HG03354 (cell line): ENCODE results near the gene SLC8A1.

Experiments
- ATAC-seq: cut with Tn5 transposase; IDR thresholded peaks from one replicate; pipeline ENCODE4 v1.9.1; 2021; ENCODE audit warnings: mild to moderate bottlenecking; ENCODE audit not compliant: unreplicated experiment, poor library complexity, severe bottlenecking

SLC8A1 gene

DNA sequence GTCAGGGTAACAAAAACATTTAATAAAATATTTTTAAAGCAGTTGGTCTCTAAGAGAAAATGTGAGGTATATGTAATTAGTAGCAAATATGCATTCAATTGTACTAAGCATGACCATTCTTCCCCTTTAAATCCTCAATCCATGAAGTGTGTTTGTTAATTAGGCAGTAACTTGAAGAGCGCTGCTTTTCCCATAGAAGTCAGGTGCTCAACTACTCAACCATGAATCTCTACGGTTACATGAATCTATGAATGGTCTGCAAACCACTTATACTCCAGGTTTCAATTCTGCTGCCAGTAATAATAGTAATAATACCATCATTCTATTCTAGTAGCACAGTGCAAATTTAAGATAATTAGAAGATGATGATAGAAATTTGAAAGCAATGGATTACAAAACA is 55.8 kb downstream of the SLC8A1 start:
- no peak for ATAC-seq

DNA sequence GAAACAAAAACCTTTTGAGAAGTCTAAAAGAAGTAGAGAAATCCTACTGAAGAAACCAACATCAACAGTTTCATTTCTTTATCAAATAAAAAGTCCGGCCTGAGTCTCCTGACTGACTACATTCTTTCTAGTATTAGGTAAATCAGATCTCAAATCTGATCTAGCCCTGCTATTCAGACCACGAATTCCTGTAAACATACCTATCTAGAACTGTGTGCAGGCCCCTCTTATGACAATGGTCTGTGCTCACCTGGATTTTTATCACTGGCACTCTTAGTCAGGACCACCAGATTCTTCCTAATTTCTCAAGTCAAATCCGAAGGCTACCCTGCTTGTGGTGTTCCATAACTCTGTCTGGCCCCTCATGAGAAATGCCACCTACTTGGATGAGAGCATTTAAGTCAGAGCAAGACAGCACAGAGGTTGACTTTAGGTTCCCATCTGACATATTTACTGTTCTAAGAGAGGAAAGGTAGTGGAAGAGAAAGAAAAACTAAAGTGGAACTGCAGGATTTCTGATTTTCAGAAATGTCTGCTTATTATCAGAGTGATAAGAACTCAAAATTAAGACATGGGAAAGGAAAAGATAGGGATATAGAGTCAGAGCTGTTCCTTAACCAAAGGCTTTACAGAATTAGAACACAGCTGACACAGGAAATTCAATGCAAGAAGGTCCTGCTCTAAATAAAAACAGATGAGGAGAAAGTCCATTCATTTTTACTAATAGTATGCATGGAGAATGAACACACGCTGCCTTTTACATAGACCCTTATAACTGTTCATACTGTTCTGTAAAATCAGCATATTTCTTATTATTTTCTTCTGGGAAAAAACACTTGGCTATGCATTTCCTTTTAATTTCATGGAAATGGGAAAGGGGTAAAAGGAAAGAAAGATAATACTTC is 56.5 kb downstream of the SLC8A1 start:
- ATAC-seq, result no peak

DNA sequence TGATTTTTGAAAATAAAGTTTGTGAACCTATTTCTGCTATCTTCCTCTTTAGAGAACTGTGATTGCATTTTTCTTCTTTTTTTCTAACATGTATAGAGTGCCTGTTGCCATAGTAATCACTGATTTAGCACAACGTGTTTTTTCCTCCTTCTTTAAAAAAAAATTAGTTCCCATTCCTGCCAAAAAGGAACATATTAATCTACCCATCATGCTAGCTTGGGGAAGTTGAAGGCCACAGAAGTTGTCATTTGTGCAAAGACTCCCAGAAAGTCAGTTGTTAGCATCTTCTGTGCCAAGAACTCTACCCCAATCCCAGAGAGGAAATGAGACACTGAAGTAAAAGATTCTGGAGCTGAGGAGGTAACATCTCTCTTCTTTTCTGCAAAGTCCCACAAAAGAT is 57.3 kb downstream of the SLC8A1 start:
- ATAC-seq, result no peak

DNA sequence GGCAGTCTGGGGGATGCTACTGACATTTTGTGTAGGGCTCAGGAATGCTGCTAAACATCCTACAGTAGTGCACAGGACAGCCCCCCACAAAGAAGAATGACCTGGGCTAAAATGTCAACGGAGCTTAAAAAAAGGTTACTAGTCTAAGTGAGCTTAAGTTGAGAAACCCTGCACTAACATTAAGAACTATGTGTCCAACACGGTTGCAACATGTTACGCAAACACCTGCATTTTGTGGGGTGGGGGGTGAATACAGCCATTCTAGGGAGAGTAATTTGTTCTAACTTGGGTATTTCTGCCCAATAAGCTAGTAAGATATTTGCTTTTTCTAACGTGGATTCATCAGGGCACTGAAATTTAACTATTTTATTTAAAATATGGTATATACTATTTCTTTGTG is 57.9 kb downstream of the SLC8A1 start:
- no peak for ATAC-seq

DNA sequence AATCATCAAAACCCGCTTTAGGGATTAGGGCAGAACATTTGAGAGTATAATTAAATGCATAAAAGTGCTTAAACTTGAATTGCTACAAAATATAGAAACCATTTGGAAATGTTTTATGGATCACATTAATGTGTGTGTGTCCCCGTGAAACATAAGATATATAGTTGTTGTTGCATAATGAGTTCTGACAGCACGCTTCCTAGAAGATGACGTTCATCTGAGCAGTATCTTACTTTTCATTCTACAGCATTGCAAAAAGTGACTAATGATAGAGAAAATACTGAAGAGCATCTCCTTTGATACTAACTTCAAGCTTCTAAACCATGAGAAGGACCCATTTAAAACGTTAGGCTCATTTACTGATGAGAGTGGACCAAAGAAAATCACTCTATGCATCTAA is 63.7 kb downstream of the SLC8A1 start:
- ATAC-seq, result no peak

DNA sequence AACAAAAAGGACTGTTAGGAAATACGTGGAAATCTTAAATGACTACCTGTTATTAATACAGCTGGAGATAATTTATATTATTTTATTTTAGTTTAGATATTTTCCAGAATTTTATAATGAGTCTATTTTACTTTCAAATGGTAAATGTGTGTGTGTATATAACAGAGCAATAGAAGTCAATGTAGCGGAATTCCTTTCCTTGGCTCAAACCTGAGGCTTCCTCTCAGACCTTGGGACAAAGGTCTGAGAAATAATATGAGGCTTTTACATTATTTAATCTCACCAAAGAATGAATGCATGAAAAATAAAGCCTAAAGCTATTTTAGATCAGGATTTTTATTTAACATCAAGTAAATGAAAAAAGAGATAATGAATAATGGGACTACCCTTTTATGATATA is 65.7 kb downstream of the SLC8A1 start:
- no peak for ATAC-seq

DNA sequence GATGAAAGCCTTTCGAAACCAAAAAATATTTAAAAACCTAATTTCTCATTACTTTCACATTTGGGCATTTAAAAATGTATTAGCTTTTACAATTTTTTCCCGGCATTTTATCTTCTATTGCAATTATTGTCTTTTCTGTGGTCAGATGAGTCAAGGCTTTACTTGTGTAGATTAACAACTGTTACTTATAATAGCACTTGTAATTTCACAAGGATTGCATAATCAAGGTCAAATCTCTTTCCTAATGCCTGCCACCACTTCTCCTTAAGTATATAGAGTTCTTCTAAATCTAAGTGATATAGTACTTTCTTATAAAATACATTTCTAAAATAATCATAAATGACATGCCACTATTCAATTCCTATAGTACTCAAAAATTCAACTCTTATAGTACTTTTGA is 67.2 kb downstream of the SLC8A1 start:
- ATAC-seq, result no peak

DNA sequence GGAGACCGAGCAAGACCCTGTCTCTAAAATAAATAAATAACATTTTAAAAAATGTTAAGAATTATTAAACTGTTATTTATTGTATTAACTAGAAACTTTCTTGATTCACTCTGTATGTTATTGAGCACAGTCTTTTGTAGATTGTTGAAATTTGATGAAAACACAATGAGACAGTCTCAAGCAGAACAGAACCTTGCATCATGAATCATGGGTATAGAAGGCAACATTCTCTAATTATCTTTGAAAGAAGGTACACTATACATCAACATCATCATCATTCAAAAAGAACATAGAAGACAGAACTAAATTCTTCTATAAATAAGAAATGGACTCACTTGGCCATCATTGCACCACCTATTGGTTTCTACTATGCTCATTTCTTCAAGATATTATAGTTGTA is 67.7 kb downstream of the SLC8A1 start:
- ATAC-seq, result no peak

DNA sequence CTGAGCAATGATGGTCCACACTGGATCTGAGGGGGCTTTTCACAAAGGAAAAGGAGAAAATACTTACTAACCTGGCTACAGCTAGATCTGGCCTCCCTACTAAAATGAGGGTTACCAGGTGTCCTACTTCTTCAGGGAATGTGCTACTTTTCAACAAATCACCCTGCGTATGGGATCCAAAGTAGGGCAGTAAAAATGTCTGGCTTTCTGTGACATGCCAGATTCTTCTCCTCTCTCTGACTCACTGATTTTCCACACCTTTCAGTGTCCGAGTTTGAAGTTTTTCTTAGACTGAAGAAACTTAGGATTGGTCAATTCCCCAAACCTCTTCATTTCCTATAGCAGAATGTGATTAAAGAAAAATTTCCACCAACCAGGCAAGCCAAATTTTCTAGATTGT is 71.2 kb downstream of the SLC8A1 start:
- ATAC-seq, result no peak

DNA sequence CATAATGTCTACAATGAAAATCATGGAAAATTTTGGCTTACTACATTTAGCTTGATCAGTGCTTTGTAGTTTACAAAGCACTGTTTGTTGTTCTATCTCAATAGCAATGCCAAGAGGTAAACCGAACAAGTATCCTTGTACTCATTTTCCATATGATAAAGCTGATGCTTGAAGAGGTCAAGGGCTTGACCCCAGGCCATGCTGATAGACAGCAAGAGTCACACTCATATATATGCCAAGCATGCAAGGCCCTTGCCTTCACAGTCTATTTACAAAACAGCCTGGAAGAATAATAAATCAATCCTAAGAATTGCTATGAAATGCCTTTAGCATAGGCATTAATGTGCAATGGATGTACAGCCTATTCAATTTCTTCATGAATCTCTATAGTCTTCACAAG is 71.8 kb downstream of the SLC8A1 start:
- no peak for ATAC-seq

DNA sequence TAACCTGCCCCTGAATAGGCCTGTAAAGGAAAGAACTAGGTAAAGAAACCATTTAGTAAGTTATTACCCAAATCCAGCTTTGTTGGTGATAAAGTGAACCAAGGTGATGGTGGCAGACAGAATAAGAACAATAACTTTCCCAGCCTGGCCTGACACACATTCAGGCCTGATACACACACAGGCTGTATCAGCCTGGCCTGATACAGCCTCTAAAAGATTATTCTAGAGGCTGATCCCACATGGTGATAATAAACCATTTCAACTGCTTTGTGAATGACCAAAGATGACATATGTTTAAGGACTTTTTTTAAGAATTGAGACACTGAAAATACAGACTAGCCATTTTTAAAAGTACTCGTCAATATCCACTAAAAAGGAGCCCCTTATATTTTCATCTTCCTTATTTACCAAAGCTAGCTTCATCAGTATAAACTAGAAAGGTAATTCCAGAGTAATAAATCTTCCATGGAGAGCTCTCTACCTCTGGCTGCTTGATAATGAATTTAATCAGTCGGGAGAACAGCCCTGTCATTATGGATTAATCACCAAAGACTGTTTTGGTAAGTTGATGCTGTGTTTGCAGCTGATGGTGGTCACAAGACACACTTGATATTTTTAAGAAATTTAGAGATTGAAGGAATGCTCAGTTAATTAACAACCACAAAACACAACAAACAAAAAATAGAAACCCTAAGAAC is 77.2 kb downstream of the SLC8A1 start:
- ATAC-seq, result no peak

DNA sequence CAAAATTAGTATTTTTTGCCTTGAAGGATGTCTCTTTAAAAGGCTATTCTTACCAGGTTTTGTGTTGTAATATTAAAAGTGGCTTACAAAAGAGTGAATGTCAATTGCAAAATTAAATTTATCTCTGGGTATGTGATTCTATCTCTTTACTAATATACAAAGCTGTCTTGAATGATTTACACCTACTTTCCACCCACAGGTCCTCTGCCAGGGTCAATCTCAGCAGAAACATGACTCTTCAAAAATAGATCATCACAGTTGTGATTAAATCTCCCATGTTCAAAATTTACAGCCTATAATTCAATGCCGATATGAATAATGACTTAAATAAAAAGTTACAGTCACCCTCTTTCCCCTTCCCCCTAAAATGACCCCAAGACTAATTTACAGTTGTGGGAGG is 78.8 kb downstream of the SLC8A1 start:
- ATAC-seq, result no peak

DNA sequence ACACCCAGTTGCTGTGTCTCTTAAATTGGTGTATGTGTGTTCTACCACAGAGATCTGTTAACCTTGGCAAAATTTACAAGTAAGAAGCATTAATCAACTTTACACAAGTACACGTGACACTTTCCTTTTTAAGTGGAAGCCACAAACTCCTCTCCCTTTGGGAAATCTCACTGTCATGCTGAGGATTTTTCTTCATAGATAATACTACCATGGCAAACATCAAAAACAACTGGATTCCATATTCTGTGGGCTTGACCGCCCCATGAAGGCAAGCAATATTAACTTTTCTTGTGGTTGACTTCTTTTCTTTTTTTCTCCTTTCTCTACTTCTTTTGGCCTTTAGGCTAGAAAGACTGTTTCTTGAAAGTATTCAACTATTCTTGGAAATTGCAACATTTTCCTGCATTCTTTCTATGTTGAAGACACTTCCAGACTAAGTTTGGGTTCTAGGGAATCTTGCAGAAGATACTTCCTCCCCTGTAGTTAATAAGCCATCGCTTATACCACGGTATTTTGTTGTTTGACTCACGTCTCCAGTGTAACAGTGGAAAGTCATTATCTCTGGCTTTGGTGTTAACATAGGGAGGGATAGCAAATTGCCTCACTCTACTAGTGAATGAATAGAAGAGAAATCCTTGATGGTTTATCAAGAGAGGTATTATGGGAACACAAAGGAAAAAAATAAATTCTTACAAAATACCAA is 79.5 kb downstream of the SLC8A1 start:
- ATAC-seq, result no peak

DNA sequence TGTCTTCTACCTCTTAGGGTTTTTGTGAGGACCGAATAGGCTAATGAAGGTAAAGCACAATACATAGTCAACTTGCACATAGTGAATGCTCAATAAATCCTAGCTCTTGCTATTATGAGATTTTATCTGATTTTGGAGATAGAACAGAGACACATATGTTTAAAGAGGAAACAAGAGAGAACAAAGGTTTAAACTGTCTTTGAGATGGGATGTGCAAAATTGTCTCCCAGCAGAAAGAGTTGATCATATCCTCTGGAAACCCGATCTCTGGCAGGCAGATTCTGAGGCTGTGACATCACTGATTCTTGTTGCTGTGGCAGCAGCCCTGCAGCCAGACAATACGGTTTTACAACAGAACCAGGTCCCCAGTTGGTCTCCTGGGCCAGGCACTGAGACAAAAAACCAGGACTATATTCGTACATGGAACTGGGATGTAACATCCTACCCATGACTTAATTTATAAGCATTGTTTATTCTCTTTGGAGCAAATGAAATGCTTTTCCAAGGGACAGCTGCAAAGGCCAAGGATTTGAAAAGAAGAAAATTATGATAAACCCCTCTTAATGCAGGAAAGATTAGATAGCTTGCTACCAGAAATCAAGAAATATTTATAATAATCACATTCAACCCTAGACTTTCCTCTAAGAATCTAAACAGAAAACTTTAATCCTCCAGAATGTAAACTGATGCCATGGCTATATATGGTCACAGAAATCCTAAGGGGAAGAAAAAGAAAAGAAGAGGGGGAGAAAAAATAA is 80.2 kb downstream of the SLC8A1 start:
- no peak for ATAC-seq

DNA sequence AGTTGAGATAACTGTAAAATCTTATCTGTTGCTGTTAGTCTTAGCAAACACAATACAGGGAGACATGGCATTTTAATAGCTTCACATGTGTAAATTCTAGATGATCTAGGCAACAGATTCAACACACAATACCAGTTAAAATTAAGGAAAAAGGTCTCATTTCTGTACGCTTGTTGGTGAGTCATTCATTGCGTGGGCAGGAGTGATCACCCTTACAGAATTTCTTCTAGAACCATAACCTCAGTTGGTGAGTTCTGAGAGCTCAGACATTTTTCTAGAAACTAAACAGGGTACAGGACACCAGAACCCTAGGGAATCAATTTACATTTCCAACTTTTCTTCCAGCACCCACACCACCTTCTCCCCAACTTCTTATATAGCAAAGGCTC is 81.9 kb downstream of the SLC8A1 start:
- no peak for ATAC-seq

DNA sequence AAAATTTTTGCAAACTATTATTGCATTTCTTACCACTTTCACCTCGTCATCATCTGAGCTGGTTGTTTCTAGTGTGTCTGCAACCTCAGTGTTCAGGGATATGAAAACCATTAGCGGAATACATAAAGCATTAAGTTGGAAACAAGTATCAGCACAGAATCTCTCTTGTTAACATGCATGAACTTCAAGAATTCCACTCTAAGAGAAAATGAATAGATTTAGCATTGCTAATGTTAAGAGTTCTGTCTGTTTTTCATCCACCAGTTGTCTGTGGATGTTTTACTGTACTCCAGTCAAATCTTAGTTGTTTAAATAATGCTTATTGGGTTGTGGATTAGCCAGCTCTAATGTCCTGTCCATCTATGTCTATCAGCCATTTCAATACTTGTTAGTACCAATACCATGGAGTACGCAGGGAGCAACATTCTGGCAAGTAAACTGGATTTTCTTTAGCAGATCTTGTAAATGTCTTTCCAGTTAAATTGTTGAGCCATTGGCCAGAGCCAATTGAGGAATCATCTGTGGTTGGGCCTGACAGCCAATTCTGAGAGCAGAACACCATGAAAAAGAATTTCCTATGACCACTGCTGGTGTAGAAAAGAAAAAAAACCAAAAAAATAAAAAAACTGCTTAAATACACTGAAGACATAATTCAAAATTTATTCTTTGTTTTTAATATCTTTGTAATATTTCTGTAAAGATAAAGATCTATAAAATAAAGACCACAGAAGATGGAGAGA is 82.5 kb downstream of the SLC8A1 start:
- ATAC-seq, result no peak

DNA sequence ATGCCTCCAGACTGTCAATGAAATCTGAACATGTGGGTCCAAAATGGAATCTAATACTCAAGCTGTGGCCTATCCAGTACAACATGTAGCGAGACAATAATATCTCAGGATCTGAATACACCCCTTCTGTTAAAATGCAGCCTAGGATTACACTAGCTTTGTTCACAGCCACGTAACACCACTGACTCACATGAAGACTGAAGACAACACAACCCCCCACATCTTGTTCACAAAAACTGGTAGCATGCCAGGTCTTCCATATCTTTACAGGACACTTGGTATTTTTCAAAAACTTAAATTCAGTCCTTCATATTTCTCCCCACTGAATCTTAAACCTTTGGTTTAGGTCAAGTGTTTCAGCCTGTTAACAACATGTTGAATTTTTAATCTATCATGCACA is 84.2 kb downstream of the SLC8A1 start:
- no peak for ATAC-seq

DNA sequence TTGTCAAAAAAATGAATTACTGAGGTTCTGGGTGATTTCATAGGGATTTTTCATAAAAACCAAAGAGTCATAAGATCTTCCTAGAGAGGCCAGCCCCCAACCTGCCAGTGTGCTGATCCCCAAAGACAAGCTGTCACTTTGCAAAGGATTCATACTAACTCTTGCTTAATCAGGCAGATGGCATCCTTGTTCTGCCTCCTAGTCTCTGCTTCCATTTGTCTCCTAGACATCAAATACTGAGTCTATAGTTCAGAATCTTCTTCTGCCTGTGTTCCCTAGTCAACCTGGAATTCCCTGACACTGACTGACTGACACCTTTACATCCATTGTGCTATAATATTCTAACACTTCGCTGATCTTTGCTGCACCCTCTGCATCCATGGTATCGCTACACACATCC is 84.9 kb downstream of the SLC8A1 start:
- ATAC-seq, result no peak

DNA sequence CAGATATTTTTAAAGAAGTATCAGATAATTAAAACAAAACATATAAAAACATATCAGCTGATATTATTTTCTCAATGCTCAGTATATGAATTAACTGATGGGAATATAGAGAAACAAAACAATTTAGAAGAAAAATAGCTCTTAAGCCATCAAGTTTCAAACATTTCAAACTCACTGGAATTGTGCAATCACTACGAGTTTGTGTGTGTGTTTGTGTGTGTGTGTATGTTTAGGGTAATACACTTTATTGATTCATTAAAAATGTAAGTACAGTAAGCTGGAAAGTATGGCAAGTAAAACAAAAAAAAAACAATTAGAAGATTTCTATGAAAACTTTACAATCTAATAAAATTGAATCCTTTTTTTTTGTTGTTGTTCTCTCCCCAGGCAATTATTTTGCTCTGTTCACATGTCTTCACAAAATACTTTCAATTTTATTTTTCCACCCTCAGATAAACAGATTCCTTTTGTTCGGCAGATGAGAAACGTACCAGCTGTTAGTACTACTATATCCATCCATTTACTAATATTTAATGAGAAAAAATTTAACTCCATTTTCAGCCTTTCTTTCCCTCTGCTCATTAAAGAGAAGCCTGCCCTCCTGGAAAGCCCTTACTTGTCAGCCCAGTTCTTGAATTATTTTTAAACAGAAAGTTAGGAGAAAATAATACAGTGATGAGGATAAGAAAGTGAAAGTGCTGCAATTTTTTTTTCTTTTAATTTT is 87.6 kb downstream of the SLC8A1 start:
- ATAC-seq, result no peak
